Caco-2 (cell line): ENCODE measurements around the gene SMIM14. TPM values are rescaled to one million over a fixed set of nuclear protein-coding genes. Genes with fewer than 3 reads are reported as not detected.
"Not testable (repeated sequence)": the region's sequence is repeated elsewhere in the genome, so short reads cannot be mapped to it uniquely, and the experiment has no call there.

Experiments
- BruUV-seq: library from RNA; stranded (reverse); fragments of 400-500 nt; replicated peaks from 2 replicates; lab custom pipeline; 2021; lab: Mats Ljungman, UMichigan
- CTCF ChIA-PET: fragments of 300-600 bp; sonication (Branson Sonifier 250); formaldehyde crosslinking; loops from one replicate; lab custom pipeline; 2022; ENCODE audit warnings: antibody characterized with exemption; lab: Charles Lee
- POLR2A ChIA-PET: fragments of 300-600 bp; sonication (Branson Sonifier 250); formaldehyde crosslinking; loops from one replicate; lab custom pipeline; 2022; ENCODE audit warnings: antibody characterized with exemption; lab: Charles Lee
- DNase-seq, 2 experiments: peaks; one replicate each; pipeline versions ENCODE4 v3.0.0 to v3.0.0-alpha.2; 2020 to 2022
- H3K27me3 ChIP-seq: replicated peaks from 2 replicates; pipeline ENCODE4 v1.6.0; 2011; ENCODE audit warnings: low read length; ENCODE audit not compliant: control insufficient read depth, insufficient read depth
- H3K36me3 ChIP-seq: 2 replicates; pipeline ENCODE4 v1.5.1; 2011; ENCODE audit warnings: low read length; ENCODE audit not compliant: control insufficient read depth, insufficient read depth
- H3K4me1 ChIP-seq: fragments of 250-450 bp; sonication (Bioruptor Pico); 2 replicates; pipeline ENCODE4 v1.5.1; 2020; ENCODE audit warnings: mild to moderate bottlenecking
- H3K4me3 ChIP-seq: 2 replicates; pipeline ENCODE4 v1.5.1; 2011; ENCODE audit warnings: low read depth, mild to moderate bottlenecking, control low read depth, low read length
- H3K9me3 ChIP-seq: fragments of 250-450 bp; sonication (Bioruptor Pico); 2 replicates; pipeline ENCODE4 v1.5.1; 2020; ENCODE audit warnings: mild to moderate bottlenecking, moderate library complexity
- H3K27ac Mint-ChIP-seq: one replicate; pipeline ENCODE4 v1.8.0; 2022; ENCODE audit warnings: mixed read lengths; ENCODE audit not compliant: unreplicated experiment
- H3K27me3 Mint-ChIP-seq: one replicate; pipeline ENCODE4 v1.8.0; 2022; ENCODE audit warnings: mixed read lengths; ENCODE audit not compliant: insufficient read depth, unreplicated experiment
- H3K36me3 Mint-ChIP-seq: one replicate; pipeline ENCODE4 v1.8.0; 2022; ENCODE audit warnings: mild to moderate bottlenecking, mixed read lengths; ENCODE audit not compliant: insufficient read depth, unreplicated experiment
- H3K4me1 Mint-ChIP-seq: one replicate; pipeline ENCODE4 v1.8.0; 2022; ENCODE audit warnings: low read depth, mixed read lengths; ENCODE audit not compliant: unreplicated experiment
- H3K4me3 Mint-ChIP-seq: one replicate; pipeline ENCODE4 v1.8.0; 2022; ENCODE audit warnings: mild to moderate bottlenecking, moderate library complexity, mixed read lengths; ENCODE audit not compliant: unreplicated experiment
- H3K9me3 Mint-ChIP-seq: one replicate; pipeline ENCODE4 v1.8.0; 2022; ENCODE audit warnings: mixed read lengths; ENCODE audit not compliant: unreplicated experiment
- CTCF ChIP-seq, 2 experiments: fragments of 200-600 bp in 1 of 2; IDR thresholded peaks; 1 replicate in 1 of 2; 2 replicates in 1 of 2; pipeline versions ENCODE4 v1.5.1 to v1.8.0; 2011 to 2022; ENCODE audit warnings: antibody characterized with exemption in 1 of 2, control low read depth in 1 of 2, inconsistent platforms in 1 of 2, low read depth in 1 of 2, low read length in 1 of 2, mild to moderate bottlenecking in 1 of 2, moderate library complexity in 1 of 2; ENCODE audit not compliant: insufficient read depth in 1 of 2, severe bottlenecking in 1 of 2, unreplicated experiment in 1 of 2
- intact Hi-C: fragments of 100-400 bp; cut with micrococcal nuclease; formaldehyde crosslinking; loops from one replicate; pipeline ENCODE4 v1.10.0; 2022; ENCODE audit not compliant: unreplicated experiment
- total RNA-seq: library from RNA; stranded (reverse); gene quantifications from 2 replicates; pipeline ENCODE4 v1.2.3, GENCODE V29; 2022

Gene SMIM14
- total RNA-seq, 1 experiment from 2014 or later, result 41.0 TPM

GRCh38 chr4:39616651-39617050 lies 22.0 kb downstream of the SMIM14 start:
- no TSS peak for BruUV-seq

GRCh38 chr4:39616112-39616511 lies 22.6 kb downstream of the SMIM14 start:
- H3K9me3 Mint-ChIP-seq, H3K9me3 ChIP-seq, H3K27me3 ChIP-seq, H3K4me1 Mint-ChIP-seq, H3K36me3 Mint-ChIP-seq, H3K27ac Mint-ChIP-seq, H3K27me3 Mint-ChIP-seq, intact Hi-C loops, H3K4me3 Mint-ChIP-seq, CTCF ChIA-PET, H3K4me3 ChIP-seq, BruUV-seq, H3K36me3 ChIP-seq, DNase-seq: not testable (repeated sequence)
- H3K4me1 ChIP-seq, result peaks cover 32% of the 10 kb centered on the region
- POLR2A ChIA-PET, result interaction anchor here (0.7 kb wide), 1 partner anchor 89 kb away, joined by 3 read pairs; the partner anchor contains the start of gene UGDH

More at GRCh38 chr4:39616651-39617050, 22.0 kb downstream of the SMIM14 start:
- H3K36me3 Mint-ChIP-seq, result peaks cover 6% of the 10 kb centered on the region
- no peaks in the 10 kb centered on the region for H3K9me3 Mint-ChIP-seq
- CTCF ChIA-PET, result no interaction called here
- Histone ChIP-seq H3K27me3 (no peaks in the 10 kb centered on the region), H3K4me1 (peaks cover 36% of the 10 kb centered on the region), H3K36me3 (no peaks in the 10 kb centered on the region), H3K9me3 (no peaks in the 10 kb centered on the region), H3K4me3 (no peak overlapping the region)
- intact Hi-C loops, result no loop called here
- POLR2A ChIA-PET, result no interaction called here
- TF ChIP-seq CTCF (IDR thresholded peaks at IDR 0.05; ENCODE audit: insufficient read depth in 1 of 2, low read depth in 1 of 2, low read length in 1 of 2, severe bottlenecking in 1 of 2, unreplicated experiment in 1 of 2), result no peak
- H3K4me1 Mint-ChIP-seq, result no peaks in the 10 kb centered on the region
- no peak overlapping the region for H3K27ac Mint-ChIP-seq
- no peaks in the 10 kb centered on the region for H3K27me3 Mint-ChIP-seq
- no peak overlapping the region for H3K4me3 Mint-ChIP-seq
- no peak for DNase-seq

- no TSS peak for BruUV-seq
- Mint-ChIP-seq H3K27ac (no peak overlapping the region), H3K4me3 (no peak overlapping the region), H3K36me3 (peaks cover 21% of the 10 kb centered on the region), H3K27me3 (no peaks in the 10 kb centered on the region), H3K9me3 (no peaks in the 10 kb centered on the region), H3K4me1 (peaks cover 5% of the 10 kb centered on the region)
- Histone ChIP-seq H3K27me3 (no peaks in the 10 kb centered on the region), H3K36me3 (peaks cover 2% of the 10 kb centered on the region; the same call in 1 of the 2 replicates), H3K4me1 (peaks cover 31% of the 10 kb centered on the region), H3K4me3 (no peak overlapping the region), H3K9me3 (no peaks in the 10 kb centered on the region)
- intact Hi-C loops, result no loop called here
- ChIA-PET CTCF (no interaction called here), POLR2A (no interaction called here)
- TF ChIP-seq CTCF (IDR thresholded peaks at IDR 0.05; ENCODE audit: insufficient read depth in 1 of 2, low read depth in 1 of 2, low read length in 1 of 2, severe bottlenecking in 1 of 2, unreplicated experiment in 1 of 2), result no peak
- no peak for DNase-seq
These were observed 24.0 kb downstream of the SMIM14 start for GRCh38 chr4:39614487-39615162.
